Keratinocyte (primary cell): Measurements from ENCODE around the gene DNAH3. TPM values are rescaled to one million over a fixed set of nuclear protein-coding genes. Genes with fewer than 3 reads are reported as not detected.
"Not testable (repeated sequence)": the region's sequence is repeated elsewhere in the genome, so short reads cannot be mapped to it uniquely, and the experiment has no call there.

Source experiments
- DNase-seq: peaks from one replicate; pipeline ENCODE4 v3.0.0-alpha.2; 2011; ENCODE audit warnings: low read depth, missing footprints, low spot score
- FAIRE-seq: peaks from 2 replicates; lab custom pipeline; 2011; peaks lifted over from hg19 to GRCh38; lab: Jason Lieb, UNC
- H2AFZ ChIP-seq: 2 replicates; pipeline ENCODE4 v1.6.0; 2012; ENCODE audit warnings: low read length, control low read depth, inconsistent platforms; ENCODE audit not compliant: control insufficient read depth
- H3K27ac ChIP-seq: 2 replicates; pipeline ENCODE4 v1.5.1; 2011; ENCODE audit warnings: low read length; ENCODE audit not compliant: control insufficient read depth, insufficient read depth
- H3K27me3 ChIP-seq: 3 replicates; pipeline ENCODE4 v1.6.0; 2011; ENCODE audit warnings: low read length; ENCODE audit not compliant: control insufficient read depth, insufficient read depth; ENCODE audit errors: extremely low read depth
- H3K36me3 ChIP-seq, 2 experiments: 2 replicates in 1 of 2; 3 replicates in 1 of 2; pipeline ENCODE4 v1.5.1; 2011; ENCODE audit warnings: low read length in 2 of 2, mild to moderate bottlenecking in 1 of 2; ENCODE audit not compliant: control insufficient read depth in 2 of 2, insufficient read depth in 2 of 2; ENCODE audit errors: extremely low read depth in 1 of 2
- H3K4me1 ChIP-seq: 3 replicates; pipeline ENCODE4 v1.5.1; 2011; ENCODE audit warnings: low read length; ENCODE audit not compliant: control insufficient read depth, insufficient read depth; ENCODE audit errors: extremely low read depth
- H3K4me2 ChIP-seq: 3 replicates; pipeline ENCODE4 v1.6.0; 2011; ENCODE audit warnings: low read depth, low read length; ENCODE audit not compliant: control insufficient read depth, insufficient read depth; ENCODE audit errors: extremely low read depth
- H3K4me3 ChIP-seq, 3 experiments: fragments of 200-600 bp in 1 of 3; sonication (generic) in 1 of 3; 2 replicates in 2 of 3; 3 replicates in 1 of 3; pipeline ENCODE4 v1.5.1; 2011 to 2016; ENCODE audit warnings: low read length in 3 of 3, mild to moderate bottlenecking in 3 of 3, control low read depth in 2 of 3, inconsistent platforms in 1 of 3, low read depth in 1 of 3, mixed read lengths in 1 of 3, mixed run types in 1 of 3, moderate library complexity in 1 of 3; ENCODE audit not compliant: control insufficient read depth in 2 of 3, insufficient read depth in 2 of 3; ENCODE audit errors: extremely low read depth in 1 of 3
- H3K79me2 ChIP-seq: 2 replicates; pipeline ENCODE4 v1.6.0; 2012; ENCODE audit warnings: low read length; ENCODE audit not compliant: control insufficient read depth, insufficient read depth
- H3K9ac ChIP-seq: 3 replicates; pipeline ENCODE4 v1.6.0; 2011; ENCODE audit warnings: low read length; ENCODE audit not compliant: control insufficient read depth, insufficient read depth; ENCODE audit errors: extremely low read depth
- H3K9me1 ChIP-seq: 3 replicates; pipeline ENCODE4 v1.6.0; 2011; ENCODE audit warnings: low read length; ENCODE audit not compliant: control insufficient read depth, insufficient read depth; ENCODE audit errors: extremely low read depth
- H3K9me3 ChIP-seq: 2 replicates; pipeline ENCODE4 v1.5.1; 2012; ENCODE audit warnings: low read depth, low read length; ENCODE audit not compliant: control insufficient read depth
- H4K20me1 ChIP-seq: 3 replicates; pipeline ENCODE4 v1.6.0; 2011; ENCODE audit warnings: low read length; ENCODE audit not compliant: control insufficient read depth, insufficient read depth; ENCODE audit errors: extremely low read depth
- EZH2 ChIP-seq: IDR thresholded peaks from one replicate; pipeline ENCODE4 v1.6.1; 2012; ENCODE audit warnings: inconsistent platforms, mild to moderate bottlenecking, low read length, moderate library complexity
- dilution Hi-C: fragments of 300-500 bp; cut with MboI; formaldehyde crosslinking; loops from one replicate; pipeline ENCODE4 v1.7.0; 2020; ENCODE audit warnings: low sequenced_read_pairs; ENCODE audit not compliant: extremely low pct_ligation_motif_present
- polyA plus RNA-seq, 5 experiments: library from polyadenylated mRNA; depleted of rRNA in 3 of 5; stranded (reverse) in 3 of 5; stranded (forward) in 1 of 5; unstranded in 1 of 5; fragments of >200 nt; gene quantifications; 1 replicate in 1 of 5; 2 replicates in 3 of 5; 3 replicates in 1 of 5; pipeline versions ENCODE4 v1.2.1 to v1.2.3, GENCODE V29; 2011 to 2012; ENCODE audit warnings: missing spikeins in 2 of 5, low read depth in 1 of 5, low replicate concordance in 1 of 5
- TF ChIP-seq, protein P1 (sequence below), 3 experiments: IDR thresholded peaks in 1 of 3; conservative IDR thresholded peaks in 1 of 3; optimal IDR thresholded peaks in 1 of 3; 2 replicates in 2 of 3; 3 replicates in 1 of 3; pipeline versions ENCODE3 to v1.5.1; 2011; ENCODE audit warnings: low read length in 3 of 3, mild to moderate bottlenecking in 3 of 3, moderate library complexity in 2 of 3, control low read depth in 1 of 3, inconsistent platforms in 1 of 3; ENCODE audit not compliant: insufficient read depth in 2 of 3; ENCODE audit errors: extremely low read depth in 1 of 3

Gene DNAH3
- polyA plus RNA-seq, 1 donor (not counting 4 experiments of a cell fraction or from before 2014, with no cell fraction given), result 1.2 TPM

GRCh38 chr16:21156767-21157467 is 6.3 kb upstream of the DNAH3 start:
- peak; percentile 57 for FAIRE-seq
- no peak overlapping the region for H3K4me2 ChIP-seq
- dilution Hi-C loops, result no loop called here

GRCh38 chr16:21156011-21156410 is 5.4 kb upstream of the DNAH3 start:
- FAIRE-seq, H3K36me3 ChIP-seq, DNase-seq, dilution Hi-C loops, H3K27me3 ChIP-seq, H3K9ac ChIP-seq, H2AFZ ChIP-seq, H3K4me2 ChIP-seq, H3K9me1 ChIP-seq, H3K9me3 ChIP-seq, H3K27ac ChIP-seq, H4K20me1 ChIP-seq, H3K4me3 ChIP-seq: not testable (repeated sequence)
- H3K79me2 ChIP-seq, result peaks cover 22% of the 10 kb centered on the region
- H3K4me1 ChIP-seq, result peaks cover 28% of the 10 kb centered on the region

More at GRCh38 chr16:21156767-21157467, 6.3 kb upstream of the DNAH3 start:
- H3K27me3 ChIP-seq, result no peaks in the 10 kb centered on the region
- TF ChIP-seq EZH2, result no peak
- TF ChIP-seq, protein P1, sequence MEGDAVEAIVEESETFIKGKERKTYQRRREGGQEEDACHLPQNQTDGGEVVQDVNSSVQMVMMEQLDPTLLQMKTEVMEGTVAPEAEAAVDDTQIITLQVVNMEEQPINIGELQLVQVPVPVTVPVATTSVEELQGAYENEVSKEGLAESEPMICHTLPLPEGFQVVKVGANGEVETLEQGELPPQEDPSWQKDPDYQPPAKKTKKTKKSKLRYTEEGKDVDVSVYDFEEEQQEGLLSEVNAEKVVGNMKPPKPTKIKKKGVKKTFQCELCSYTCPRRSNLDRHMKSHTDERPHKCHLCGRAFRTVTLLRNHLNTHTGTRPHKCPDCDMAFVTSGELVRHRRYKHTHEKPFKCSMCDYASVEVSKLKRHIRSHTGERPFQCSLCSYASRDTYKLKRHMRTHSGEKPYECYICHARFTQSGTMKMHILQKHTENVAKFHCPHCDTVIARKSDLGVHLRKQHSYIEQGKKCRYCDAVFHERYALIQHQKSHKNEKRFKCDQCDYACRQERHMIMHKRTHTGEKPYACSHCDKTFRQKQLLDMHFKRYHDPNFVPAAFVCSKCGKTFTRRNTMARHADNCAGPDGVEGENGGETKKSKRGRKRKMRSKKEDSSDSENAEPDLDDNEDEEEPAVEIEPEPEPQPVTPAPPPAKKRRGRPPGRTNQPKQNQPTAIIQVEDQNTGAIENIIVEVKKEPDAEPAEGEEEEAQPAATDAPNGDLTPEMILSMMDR (optimal IDR thresholded peaks at IDR 0.05 in 1 of 3, IDR thresholded peaks at IDR 0.05 in 1 of 3, conservative IDR thresholded peaks at IDR 0.05 in 1 of 3; ENCODE audit: extremely low read depth in 1 of 3, insufficient read depth in 2 of 3, low read length in 3 of 3), result peak; percentile 53 to 65 (median 62)
- H3K27ac ChIP-seq, result no peak overlapping the region
- H3K9me1 ChIP-seq, result no peaks in the 10 kb centered on the region
- peak; percentile 41 for DNase-seq
- H3K9me3 ChIP-seq, result no peaks in the 10 kb centered on the region
- H3K79me2 ChIP-seq, result peaks cover 25% of the 10 kb centered on the region
- peaks cover 0 to 7% of the 10 kb centered on the region in 2 experiments for H3K36me3 ChIP-seq
- H3K9ac ChIP-seq, result no peak overlapping the region
- H4K20me1 ChIP-seq, result no peaks in the 10 kb centered on the region
- peaks cover 26% of the 10 kb centered on the region for H3K4me1 ChIP-seq
- no peak overlapping the region for H3K4me3 ChIP-seq
- H2AFZ ChIP-seq, result no peak overlapping the region

GRCh38 chr16:21153124-21153729 is 2.6 kb upstream of the DNAH3 start:
- not testable (repeated sequence) for H3K27me3 ChIP-seq

GRCh38 chr16:21152160-21153030 is 1.7 kb upstream of the DNAH3 start:
- H3K27ac ChIP-seq, H3K9me3 ChIP-seq, H3K79me2 ChIP-seq, H3K4me3 ChIP-seq, H3K9ac ChIP-seq, H3K4me2 ChIP-seq, H4K20me1 ChIP-seq, dilution Hi-C loops, H3K36me3 ChIP-seq, H2AFZ ChIP-seq, DNase-seq, FAIRE-seq, H3K27me3 ChIP-seq, H3K9me1 ChIP-seq: not testable (repeated sequence)
- H3K4me1 ChIP-seq, result peaks cover 17% of the 10 kb centered on the region

More at GRCh38 chr16:21153124-21153729, 2.6 kb upstream of the DNAH3 start:
- H3K9me1 ChIP-seq, H2AFZ ChIP-seq, H3K4me3 ChIP-seq, dilution Hi-C loops, H3K27ac ChIP-seq, FAIRE-seq, H4K20me1 ChIP-seq, H3K36me3 ChIP-seq, H3K79me2 ChIP-seq, H3K9ac ChIP-seq, H3K4me2 ChIP-seq, H3K9me3 ChIP-seq, DNase-seq: not testable (repeated sequence)
- peaks cover 24% of the 10 kb centered on the region for H3K4me1 ChIP-seq
